Liver (tissue), 3 donors: Measurements from ENCODE around the gene DSCAML1.

Experiments used
- JUND ChIP-seq, 2 donors: IDR thresholded peaks; 2 replicates each; pipeline ENCODE4 v1.6.1; 2016; ENCODE audit warnings: antibody characterized with exemption in 2 of 2
- TF ChIP-seq, protein P1 (sequence below): fragments of 150-350 bp; IDR thresholded peaks from 2 replicates; pipeline ENCODE4 v1.5.1; 2017; ENCODE audit warnings: improper control_type of control experiment, low read depth, low read length; ENCODE audit not compliant: missing input control
- donor health status: healthy.
- donor health status: healthy.

DNA sequence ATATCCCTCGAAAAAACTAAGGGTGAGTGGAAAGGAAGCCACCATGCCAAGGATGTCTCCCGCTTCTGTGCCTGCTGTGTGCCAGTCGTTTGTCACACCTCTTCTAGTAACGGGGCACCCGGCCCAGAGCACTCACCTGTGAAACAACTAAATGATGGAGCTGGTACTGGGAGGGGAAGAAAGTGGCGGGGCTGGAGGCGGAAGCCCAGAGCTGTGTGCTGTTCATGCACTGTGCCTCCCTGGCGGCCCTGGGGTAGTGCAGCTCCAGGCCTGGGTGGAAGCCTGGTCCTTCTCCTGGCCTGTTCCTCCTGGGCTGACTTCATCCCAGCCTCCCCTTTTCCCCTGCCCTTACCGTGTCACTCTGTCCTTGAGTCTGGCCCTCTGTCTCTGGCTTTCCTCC is 339.2 kb downstream of the DSCAML1 start:
- TF ChIP-seq, protein P1, sequence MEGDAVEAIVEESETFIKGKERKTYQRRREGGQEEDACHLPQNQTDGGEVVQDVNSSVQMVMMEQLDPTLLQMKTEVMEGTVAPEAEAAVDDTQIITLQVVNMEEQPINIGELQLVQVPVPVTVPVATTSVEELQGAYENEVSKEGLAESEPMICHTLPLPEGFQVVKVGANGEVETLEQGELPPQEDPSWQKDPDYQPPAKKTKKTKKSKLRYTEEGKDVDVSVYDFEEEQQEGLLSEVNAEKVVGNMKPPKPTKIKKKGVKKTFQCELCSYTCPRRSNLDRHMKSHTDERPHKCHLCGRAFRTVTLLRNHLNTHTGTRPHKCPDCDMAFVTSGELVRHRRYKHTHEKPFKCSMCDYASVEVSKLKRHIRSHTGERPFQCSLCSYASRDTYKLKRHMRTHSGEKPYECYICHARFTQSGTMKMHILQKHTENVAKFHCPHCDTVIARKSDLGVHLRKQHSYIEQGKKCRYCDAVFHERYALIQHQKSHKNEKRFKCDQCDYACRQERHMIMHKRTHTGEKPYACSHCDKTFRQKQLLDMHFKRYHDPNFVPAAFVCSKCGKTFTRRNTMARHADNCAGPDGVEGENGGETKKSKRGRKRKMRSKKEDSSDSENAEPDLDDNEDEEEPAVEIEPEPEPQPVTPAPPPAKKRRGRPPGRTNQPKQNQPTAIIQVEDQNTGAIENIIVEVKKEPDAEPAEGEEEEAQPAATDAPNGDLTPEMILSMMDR: no peak
- TF ChIP-seq JUND (IDR thresholded peaks at IDR 0.05): no peak
